NB4 (cell line): ENCODE measurements around the gene ZBTB12.

ENCODE experiments used
- CTCF ChIP-seq: IDR thresholded peaks from one replicate; pipeline ENCODE4 v1.5.1; 2012; ENCODE audit warnings: low read depth, low read length
- MAX ChIP-seq: IDR thresholded peaks from 2 replicates; pipeline ENCODE4 v1.6.1; 2011; ENCODE audit warnings: low read depth, low read length
- MYC ChIP-seq: IDR thresholded peaks from 2 replicates; pipeline ENCODE4 v1.6.1; 2011; ENCODE audit warnings: low read depth, low read length
- POLR2A ChIP-seq: IDR thresholded peaks from 2 replicates; pipeline ENCODE4 v1.6.1; 2011; ENCODE audit warnings: mild to moderate bottlenecking; ENCODE audit not compliant: insufficient read length; ENCODE audit errors: extremely low read depth

GRCh38 chr6:31903957-31904356 is 2.1 kb upstream of the ZBTB12 start:
- TF ChIP-seq CTCF = no peak
- no peak for TF ChIP-seq POLR2A
- no peak for TF ChIP-seq MAX
- TF ChIP-seq MYC = no peak
